DND-41 (cell line): Measurements from ENCODE around the gene ENTPD2.

Experiments used
- ATAC-seq: fragments of 200-7000 bp; cut with Tn5 transposase; 3 replicates; pipeline ENCODE4 v1.9.1; 2021; ENCODE audit warnings: low read depth; ENCODE audit not compliant: insufficient read depth
- DNase-seq: peaks from one replicate; pipeline ENCODE4 v3.0.0-alpha.2; 2020
- H2AFZ ChIP-seq: 2 replicates; pipeline ENCODE4 v1.6.0; 2012; ENCODE audit warnings: low read depth, low read length
- H3K27ac ChIP-seq: 2 replicates; pipeline ENCODE4 v1.5.1; 2012; ENCODE audit warnings: low read length, inconsistent platforms
- H3K27me3 ChIP-seq: fragments of 200-600 bp; sonication (generic); 2 replicates; pipeline ENCODE4 v1.6.0; 2012; ENCODE audit warnings: low read length, mild to moderate bottlenecking, inconsistent platforms; ENCODE audit not compliant: insufficient read depth, poor library complexity
- H3K36me3 ChIP-seq: 2 replicates; pipeline ENCODE4 v1.5.1; 2012; ENCODE audit warnings: low read length, inconsistent platforms; ENCODE audit not compliant: insufficient read depth
- H3K4me1 ChIP-seq: 2 replicates; pipeline ENCODE4 v1.5.1; 2012; ENCODE audit warnings: mild to moderate bottlenecking, low read length; ENCODE audit not compliant: insufficient read depth
- H3K4me2 ChIP-seq: 2 replicates; pipeline ENCODE4 v1.6.0; 2012; ENCODE audit warnings: mild to moderate bottlenecking, moderate library complexity, low read length, inconsistent platforms; ENCODE audit not compliant: insufficient read depth
- H3K4me3 ChIP-seq, 2 experiments: fragments of 200-600 bp in 1 of 2; shearing (Covaris generic) in 1 of 2; 2 replicates each; pipeline ENCODE4 v1.5.1; 2012 to 2016; ENCODE audit warnings: inconsistent platforms in 2 of 2, low read length in 2 of 2, mild to moderate bottlenecking in 2 of 2, low read depth in 1 of 2, moderate library complexity in 1 of 2
- H3K79me2 ChIP-seq: 2 replicates; pipeline ENCODE4 v1.6.0; 2012; ENCODE audit warnings: low read length, inconsistent platforms; ENCODE audit not compliant: insufficient read depth
- H3K9ac ChIP-seq: 2 replicates; pipeline ENCODE4 v1.6.0; 2012; ENCODE audit warnings: low read depth, mild to moderate bottlenecking, inconsistent platforms, low read length, moderate library complexity
- H3K9me3 ChIP-seq: 2 replicates; pipeline ENCODE4 v1.5.1; 2012; ENCODE audit warnings: low read length, moderate library complexity, mild to moderate bottlenecking, inconsistent platforms; ENCODE audit not compliant: insufficient read depth, severe bottlenecking
- H4K20me1 ChIP-seq: 2 replicates; pipeline ENCODE4 v1.6.0; 2012; ENCODE audit warnings: low read length; ENCODE audit not compliant: insufficient read depth
- EZH2 ChIP-seq: IDR thresholded peaks from 3 replicates; pipeline ENCODE4 v1.6.1; 2012; ENCODE audit warnings: borderline replicate concordance, low read depth, mild to moderate bottlenecking, moderate library complexity, low read length, inconsistent platforms; ENCODE audit not compliant: severe bottlenecking
- TF ChIP-seq, protein P1 (sequence below): IDR thresholded peaks from 2 replicates; pipeline ENCODE4 v1.5.1; 2012; ENCODE audit warnings: borderline replicate concordance, low read length, moderate library complexity, mild to moderate bottlenecking; ENCODE audit not compliant: poor library complexity, severe bottlenecking; ENCODE audit errors: extremely low read depth

The ENTPD2 gene

DNA sequence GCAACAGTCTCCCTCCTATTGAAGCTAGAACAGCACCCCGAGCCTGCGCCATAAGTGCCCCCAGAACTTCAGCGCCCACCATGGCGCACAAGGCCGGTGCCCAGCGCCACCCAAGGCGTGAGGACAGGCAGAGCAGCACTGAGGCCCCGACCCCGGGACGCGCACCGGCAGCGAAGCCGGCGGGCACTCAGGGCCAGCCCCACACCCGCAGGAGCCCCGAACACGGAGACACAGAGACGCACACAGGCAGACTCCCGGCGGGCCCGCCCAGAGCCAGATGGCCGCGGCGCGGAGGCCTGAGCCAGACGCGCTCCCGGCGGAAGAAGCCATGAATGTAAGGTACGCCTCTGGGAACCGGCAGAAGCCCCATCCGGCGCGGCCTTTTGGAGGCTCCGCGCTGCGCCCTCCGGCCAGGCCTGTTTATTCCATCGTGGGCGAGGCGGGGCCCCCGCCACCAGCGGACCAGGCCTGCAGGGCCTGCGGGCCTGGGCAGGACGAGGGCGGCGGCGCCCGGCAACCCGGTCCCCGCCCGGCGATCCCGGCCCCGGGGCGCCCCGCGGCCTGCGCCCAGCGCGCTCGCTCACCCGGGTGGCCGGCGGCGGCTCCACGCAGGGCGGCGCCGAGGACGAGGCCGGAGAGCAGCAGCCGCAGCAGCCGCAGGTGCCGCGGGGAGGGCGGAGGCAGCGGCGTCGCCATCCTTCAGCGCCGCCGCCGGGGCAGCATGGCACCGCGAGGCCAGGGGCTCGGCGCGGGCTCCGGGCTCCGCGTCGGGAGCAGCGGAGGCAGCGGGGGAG, 8.4 kb downstream of the ENTPD2 start:
- Histone ChIP-seq H3K4me1 (no peaks in the 10 kb centered on the region), H2AFZ (no peak overlapping the region), H3K4me3 (no peak overlapping the region), H3K79me2 (no peaks in the 10 kb centered on the region), H3K27ac (no peak overlapping the region), H3K4me2 (no peak overlapping the region), H3K9ac (no peak overlapping the region), H3K9me3 (no peaks in the 10 kb centered on the region), H3K36me3 (no peaks in the 10 kb centered on the region), H4K20me1 (peaks cover 30% of the 10 kb centered on the region), H3K27me3 (peaks cover 41% of the 10 kb centered on the region)
- DNase-seq (no peak), ATAC-seq (no peak)
- peak; percentile 58 for TF ChIP-seq EZH2
- TF ChIP-seq, protein P1, sequence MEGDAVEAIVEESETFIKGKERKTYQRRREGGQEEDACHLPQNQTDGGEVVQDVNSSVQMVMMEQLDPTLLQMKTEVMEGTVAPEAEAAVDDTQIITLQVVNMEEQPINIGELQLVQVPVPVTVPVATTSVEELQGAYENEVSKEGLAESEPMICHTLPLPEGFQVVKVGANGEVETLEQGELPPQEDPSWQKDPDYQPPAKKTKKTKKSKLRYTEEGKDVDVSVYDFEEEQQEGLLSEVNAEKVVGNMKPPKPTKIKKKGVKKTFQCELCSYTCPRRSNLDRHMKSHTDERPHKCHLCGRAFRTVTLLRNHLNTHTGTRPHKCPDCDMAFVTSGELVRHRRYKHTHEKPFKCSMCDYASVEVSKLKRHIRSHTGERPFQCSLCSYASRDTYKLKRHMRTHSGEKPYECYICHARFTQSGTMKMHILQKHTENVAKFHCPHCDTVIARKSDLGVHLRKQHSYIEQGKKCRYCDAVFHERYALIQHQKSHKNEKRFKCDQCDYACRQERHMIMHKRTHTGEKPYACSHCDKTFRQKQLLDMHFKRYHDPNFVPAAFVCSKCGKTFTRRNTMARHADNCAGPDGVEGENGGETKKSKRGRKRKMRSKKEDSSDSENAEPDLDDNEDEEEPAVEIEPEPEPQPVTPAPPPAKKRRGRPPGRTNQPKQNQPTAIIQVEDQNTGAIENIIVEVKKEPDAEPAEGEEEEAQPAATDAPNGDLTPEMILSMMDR, result no peak

- Histone ChIP-seq H3K4me2 (no peak overlapping the region), H3K4me1 (no peaks in the 10 kb centered on the region), H3K36me3 (no peaks in the 10 kb centered on the region), H4K20me1 (peaks cover 25% of the 10 kb centered on the region), H3K9me3 (no peaks in the 10 kb centered on the region), H3K79me2 (no peaks in the 10 kb centered on the region), H3K4me3 (no peak overlapping the region), H3K27me3 (peaks cover 32% of the 10 kb centered on the region), H2AFZ (no peak overlapping the region), H3K9ac (no peak overlapping the region), H3K27ac (no peak overlapping the region)
- no peak for DNase-seq
- TF ChIP-seq, protein P1, result no peak
- no peak for TF ChIP-seq EZH2
- ATAC-seq, result no peak
These were observed 9.2 kb downstream of the ENTPD2 start for GRCh38 chr9:137044502-137045177.

DNA sequence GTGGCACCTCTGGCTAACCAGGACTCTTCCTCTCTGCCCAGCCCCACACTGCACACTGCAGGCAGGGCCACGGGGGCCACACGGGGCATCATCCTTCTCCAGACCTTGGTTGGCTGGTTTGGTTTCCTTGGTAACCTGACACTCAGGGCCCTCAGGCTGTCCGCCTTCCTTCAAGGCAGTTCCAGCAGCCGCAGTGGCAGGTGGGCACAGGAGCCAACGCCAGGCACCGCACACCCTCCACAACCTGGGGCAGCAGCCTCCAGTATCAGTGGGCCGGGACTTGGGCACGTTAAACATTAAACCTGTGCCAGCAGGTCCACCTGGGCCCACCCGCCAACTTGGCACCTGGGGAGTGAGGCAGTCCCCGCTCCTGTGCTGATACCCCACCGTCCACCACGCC, 9.8 kb downstream of the ENTPD2 start:
- Histone ChIP-seq H3K27me3 (peaks cover 28% of the 10 kb centered on the region), H4K20me1 (peaks cover 23% of the 10 kb centered on the region), H3K4me1 (no peaks in the 10 kb centered on the region), H3K36me3 (no peaks in the 10 kb centered on the region), H3K4me3 (no peak overlapping the region), H3K9me3 (no peaks in the 10 kb centered on the region), H3K27ac (no peak overlapping the region), H3K79me2 (no peaks in the 10 kb centered on the region), H3K4me2 (no peak overlapping the region), H3K9ac (no peak overlapping the region), H2AFZ (no peak overlapping the region)
- TF ChIP-seq, protein P1, result no peak
- no peak for TF ChIP-seq EZH2
- ATAC-seq, result no peak
- no peak for DNase-seq
